Measurements from ENCODE around the gene SH3PXD2A.

SH3PXD2A gene

GRCh38 chr10:103762916-103763315 lies 92.5 kb downstream of the SH3PXD2A start:
- Histone ChIP-seq H3K4me3 (ENCODE audit: low read depth, low read length) (no peak overlapping the region), H3K9me3 (ENCODE audit: control insufficient read depth, insufficient read depth, low read depth, low read length) (no peaks in the 10 kb centered on the region), H3K4me1 (ENCODE audit: control insufficient read depth, insufficient read depth, low read length) (peaks cover 18% of the 10 kb centered on the region), H3K27ac (ENCODE audit: extremely low read depth, low read depth, low read length) (no peak overlapping the region), H3K36me3 (ENCODE audit: control insufficient read depth in 2 of 2, insufficient read depth in 1 of 2, low read length in 2 of 2) (peaks cover 0 to 10% of the 10 kb centered on the region in 2 experiments; a peak in 1 of 3 replicates)
- ChIA-PET POLR2A (interaction anchor here (0.7 kb wide), 2 partner anchors 26 to 395 kb away, joined by 4 to 5 read pairs; no protein-coding TSS in a partner anchor), CTCF (interaction anchor here (0.5 to 1.0 kb wide), 3 partner anchors 10 to 92 kb away, joined by 3 read pairs; no protein-coding TSS in a partner anchor)
- TF ChIP-seq ZNF416 (tag by site-specific recombination; IDR thresholded peaks at IDR 0.05) (no peak), SETDB1 (IDR thresholded peaks at IDR 0.05; ENCODE audit: insufficient read length, low read length) (no peak), ZNF473 (tag by site-specific recombination; IDR thresholded peaks at IDR 0.05) (no peak), ZNF138 (tag by site-specific recombination; IDR thresholded peaks at IDR 0.05; ENCODE audit: borderline replicate concordance) (no peak), SALL2 (tag by site-specific recombination; IDR thresholded peaks at IDR 0.05; ENCODE audit: borderline replicate concordance) (no peak), ZNF626 (tag by site-specific recombination; IDR thresholded peaks at IDR 0.05) (no peak), ZNF391 (tag by site-specific recombination; IDR thresholded peaks at IDR 0.05; ENCODE audit: borderline replicate concordance, low read depth) (no peak), ZSCAN23 (tag by site-specific recombination; IDR thresholded peaks at IDR 0.05) (no peak), ZNF777 (tag by site-specific recombination; IDR thresholded peaks at IDR 0.05; ENCODE audit: borderline replicate concordance) (no peak), ZNF248 (tag by site-specific recombination; IDR thresholded peaks at IDR 0.05) (no peak), ZNF792 (tag by site-specific recombination; IDR thresholded peaks at IDR 0.05) (no peak), ZNF645 (tag by site-specific recombination; IDR thresholded peaks at IDR 0.05) (no peak), ZFP37 (tag by site-specific recombination; IDR thresholded peaks at IDR 0.05) (no peak), ZNF513 (tag by site-specific recombination; IDR thresholded peaks at IDR 0.05) (no peak), ZNF114 (tag by site-specific recombination; IDR thresholded peaks at IDR 0.05) (no peak), ZNF580 (tag by site-specific recombination; IDR thresholded peaks at IDR 0.05) (no peak)
- TF ChIP-seq, protein P1, sequence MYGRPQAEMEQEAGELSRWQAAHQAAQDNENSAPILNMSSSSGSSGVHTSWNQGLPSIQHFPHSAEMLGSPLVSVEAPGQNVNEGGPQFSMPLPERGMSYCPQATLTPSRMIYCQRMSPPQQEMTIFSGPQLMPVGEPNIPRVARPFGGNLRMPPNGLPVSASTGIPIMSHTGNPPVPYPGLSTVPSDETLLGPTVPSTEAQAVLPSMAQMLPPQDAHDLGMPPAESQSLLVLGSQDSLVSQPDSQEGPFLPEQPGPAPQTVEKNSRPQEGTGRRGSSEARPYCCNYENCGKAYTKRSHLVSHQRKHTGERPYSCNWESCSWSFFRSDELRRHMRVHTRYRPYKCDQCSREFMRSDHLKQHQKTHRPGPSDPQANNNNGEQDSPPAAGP (tag by site-specific recombination; IDR thresholded peaks at IDR 0.05), result no peak
- TF ChIP-seq, protein P2, sequence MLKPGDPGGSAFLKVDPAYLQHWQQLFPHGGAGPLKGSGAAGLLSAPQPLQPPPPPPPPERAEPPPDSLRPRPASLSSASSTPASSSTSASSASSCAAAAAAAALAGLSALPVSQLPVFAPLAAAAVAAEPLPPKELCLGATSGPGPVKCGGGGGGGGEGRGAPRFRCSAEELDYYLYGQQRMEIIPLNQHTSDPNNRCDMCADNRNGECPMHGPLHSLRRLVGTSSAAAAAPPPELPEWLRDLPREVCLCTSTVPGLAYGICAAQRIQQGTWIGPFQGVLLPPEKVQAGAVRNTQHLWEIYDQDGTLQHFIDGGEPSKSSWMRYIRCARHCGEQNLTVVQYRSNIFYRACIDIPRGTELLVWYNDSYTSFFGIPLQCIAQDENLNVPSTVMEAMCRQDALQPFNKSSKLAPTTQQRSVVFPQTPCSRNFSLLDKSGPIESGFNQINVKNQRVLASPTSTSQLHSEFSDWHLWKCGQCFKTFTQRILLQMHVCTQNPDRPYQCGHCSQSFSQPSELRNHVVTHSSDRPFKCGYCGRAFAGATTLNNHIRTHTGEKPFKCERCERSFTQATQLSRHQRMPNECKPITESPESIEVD (tag by site-specific recombination; IDR thresholded peaks at IDR 0.05), result no peak
- TF ChIP-seq, protein P3, sequence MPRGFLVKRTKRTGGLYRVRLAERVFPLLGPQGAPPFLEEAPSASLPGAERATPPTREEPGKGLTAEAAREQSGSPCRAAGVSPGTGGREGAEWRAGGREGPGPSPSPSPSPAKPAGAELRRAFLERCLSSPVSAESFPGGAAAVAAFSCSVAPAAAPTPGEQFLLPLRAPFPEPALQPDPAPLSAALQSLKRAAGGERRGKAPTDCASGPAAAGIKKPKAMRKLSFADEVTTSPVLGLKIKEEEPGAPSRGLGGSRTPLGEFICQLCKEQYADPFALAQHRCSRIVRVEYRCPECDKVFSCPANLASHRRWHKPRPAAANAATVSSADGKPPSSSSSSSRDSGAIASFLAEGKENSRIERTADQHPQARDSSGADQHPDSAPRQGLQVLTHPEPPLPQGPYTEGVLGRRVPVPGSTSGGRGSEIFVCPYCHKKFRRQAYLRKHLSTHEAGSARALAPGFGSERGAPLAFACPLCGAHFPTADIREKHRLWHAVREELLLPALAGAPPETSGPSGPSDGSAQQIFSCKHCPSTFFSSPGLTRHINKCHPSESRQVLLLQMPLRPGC (tag by site-specific recombination; IDR thresholded peaks at IDR 0.05), result no peak
- TF ChIP-seq, protein P4, sequence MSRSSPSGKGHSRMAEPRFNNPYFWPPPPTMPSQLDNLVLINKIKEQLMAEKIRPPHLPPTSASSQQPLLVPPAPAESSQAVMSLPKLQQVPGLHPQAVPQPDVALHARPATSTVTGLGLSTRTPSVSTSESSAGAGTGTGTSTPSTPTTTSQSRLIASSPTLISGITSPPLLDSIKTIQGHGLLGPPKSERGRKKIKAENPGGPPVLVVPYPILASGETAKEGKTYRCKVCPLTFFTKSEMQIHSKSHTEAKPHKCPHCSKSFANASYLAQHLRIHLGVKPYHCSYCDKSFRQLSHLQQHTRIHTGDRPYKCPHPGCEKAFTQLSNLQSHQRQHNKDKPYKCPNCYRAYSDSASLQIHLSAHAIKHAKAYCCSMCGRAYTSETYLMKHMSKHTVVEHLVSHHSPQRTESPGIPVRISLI (tag by site-specific recombination; IDR thresholded peaks at IDR 0.05), result no peak
